ENCODE measurements around the gene BAMBI. TPM values are rescaled to one million over a fixed set of nuclear protein-coding genes. Genes with fewer than 3 reads are reported as not detected.

Gene BAMBI
- total RNA-seq, 1 experiment from 2014 or later: 6.2 TPM

GRCh38 chr10:28681928-28682750, 4.8 kb downstream of the BAMBI start:
- TF ChIP-seq TCF7L2 (IDR thresholded peaks at IDR 0.05; ENCODE audit: borderline replicate concordance, extremely low read depth, insufficient read depth, insufficient read length): no peak
- TF ChIP-seq EGR1 (IDR thresholded peaks at IDR 0.05; ENCODE audit: low read depth): no peak
- TF ChIP-seq ZFX (IDR thresholded peaks at IDR 0.05): no peak
- no peak for TF ChIP-seq SIN3A (IDR thresholded peaks at IDR 0.05; ENCODE audit: low read depth)
- TF ChIP-seq POLR2A (IDR thresholded peaks at IDR 0.05; ENCODE audit: borderline replicate concordance, extremely low read depth, insufficient read depth, insufficient read length): no peak
- TF ChIP-seq EZH2phosphoT487 (IDR thresholded peaks at IDR 0.05; ENCODE audit: borderline replicate concordance): no peak
- TF ChIP-seq YY1 (IDR thresholded peaks at IDR 0.05; ENCODE audit: extremely low read depth, insufficient replicate concordance, low read depth, low read length): no peak
- TF ChIP-seq MAX (IDR thresholded peaks at IDR 0.05): no peak
- TF ChIP-seq FOSL1 (IDR thresholded peaks at IDR 0.05; ENCODE audit: low read depth): no peak
- TF ChIP-seq CEBPB (IDR thresholded peaks at IDR 0.05; ENCODE audit: low read depth): no peak
- no peak for TF ChIP-seq ATF3 (IDR thresholded peaks at IDR 0.05)
- TF ChIP-seq ZBTB33 (IDR thresholded peaks at IDR 0.05; ENCODE audit: extremely low read depth, insufficient replicate concordance, low read length): no peak
- ChIA-PET POLR2A (no interaction called here), CTCF (no interaction called here), RAD21 (ENCODE audit: low non-redundant PET in 1 of 2, low total read pairs in 2 of 2, uncharacterized antibody in 2 of 2, unreplicated experiment in 2 of 2) (no interaction called here)
- H3K9me3 ChIP-seq (ENCODE audit: control insufficient read depth in 1 of 2, insufficient read depth in 1 of 2, low read depth in 1 of 2, low read length in 2 of 2): no peaks in the 10 kb centered on the region
- H3K79me2 ChIP-seq (ENCODE audit: insufficient read depth, low read length): peaks cover 24% of the 10 kb centered on the region
- no TSS peak for BruUV-seq (replicated peaks)
- H4K20me1 ChIP-seq (ENCODE audit: insufficient read depth): no peaks in the 10 kb centered on the region
- H3K4me2 ChIP-seq (ENCODE audit: low read length): no peak overlapping the region
- H2AFZ ChIP-seq (ENCODE audit: low read depth, low read length, poor library complexity, severe bottlenecking): no peak overlapping the region
- no peaks in the 10 kb centered on the region for H3K27me3 ChIP-seq (ENCODE audit: insufficient read depth, low read length)
- intact Hi-C loops (cut with micrococcal nuclease): no loop called here
- no peak overlapping the region for H3K9ac ChIP-seq (ENCODE audit: low read length)
- peaks cover 9 to 17% of the 10 kb centered on the region in 2 experiments for H3K4me1 ChIP-seq (ENCODE audit: control insufficient read depth in 1 of 2, insufficient read depth in 2 of 2, low read length in 2 of 2)
- H3K4me3 ChIP-seq (replicated peaks in 1 of 2; ENCODE audit: low read depth in 1 of 2, low read length in 2 of 2): no peak overlapping the region
- no peak overlapping the region for H3K27ac ChIP-seq (ENCODE audit: low read depth, low read length)
- DNase-seq (ENCODE audit: low read depth, low spot score) (no peak), ATAC-seq (no peak)
- H3K36me3 ChIP-seq (ENCODE audit: control insufficient read depth in 1 of 2, insufficient read depth in 2 of 2, low read length in 2 of 2): peaks cover 4 to 10% of the 10 kb centered on the region in 2 experiments; a peak in 2 of 4 replicates
- H3K9me2 ChIP-seq (ENCODE audit: insufficient read depth): no peaks in the 10 kb centered on the region
